Measurements from ENCODE around the gene PHTF1.

DNA sequence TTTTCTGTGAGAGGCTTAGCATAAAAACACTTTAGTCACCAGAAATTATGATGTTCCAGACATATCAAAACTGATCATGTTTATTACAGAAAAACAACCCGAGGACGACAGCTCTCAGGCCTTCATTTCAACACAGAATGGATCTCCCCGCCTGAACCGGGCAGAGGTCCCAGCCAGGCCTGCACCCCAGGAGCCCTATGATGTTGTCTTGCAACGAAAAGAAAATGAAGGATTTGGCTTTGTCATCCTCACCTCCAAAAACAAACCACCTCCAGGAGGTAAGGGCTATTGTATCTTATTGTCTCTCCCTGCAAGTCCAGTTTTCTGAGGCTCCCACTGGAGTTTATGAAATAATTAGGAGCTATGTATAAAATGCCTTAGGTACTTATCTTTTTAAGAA lies 105.5 kb downstream of the PHTF1 start:
- TF ChIP-seq, protein P1, sequence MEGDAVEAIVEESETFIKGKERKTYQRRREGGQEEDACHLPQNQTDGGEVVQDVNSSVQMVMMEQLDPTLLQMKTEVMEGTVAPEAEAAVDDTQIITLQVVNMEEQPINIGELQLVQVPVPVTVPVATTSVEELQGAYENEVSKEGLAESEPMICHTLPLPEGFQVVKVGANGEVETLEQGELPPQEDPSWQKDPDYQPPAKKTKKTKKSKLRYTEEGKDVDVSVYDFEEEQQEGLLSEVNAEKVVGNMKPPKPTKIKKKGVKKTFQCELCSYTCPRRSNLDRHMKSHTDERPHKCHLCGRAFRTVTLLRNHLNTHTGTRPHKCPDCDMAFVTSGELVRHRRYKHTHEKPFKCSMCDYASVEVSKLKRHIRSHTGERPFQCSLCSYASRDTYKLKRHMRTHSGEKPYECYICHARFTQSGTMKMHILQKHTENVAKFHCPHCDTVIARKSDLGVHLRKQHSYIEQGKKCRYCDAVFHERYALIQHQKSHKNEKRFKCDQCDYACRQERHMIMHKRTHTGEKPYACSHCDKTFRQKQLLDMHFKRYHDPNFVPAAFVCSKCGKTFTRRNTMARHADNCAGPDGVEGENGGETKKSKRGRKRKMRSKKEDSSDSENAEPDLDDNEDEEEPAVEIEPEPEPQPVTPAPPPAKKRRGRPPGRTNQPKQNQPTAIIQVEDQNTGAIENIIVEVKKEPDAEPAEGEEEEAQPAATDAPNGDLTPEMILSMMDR (IDR thresholded peaks at IDR 0.05; ENCODE audit: low read length), result no peak
- no peak for TF ChIP-seq EZH2 (IDR thresholded peaks at IDR 0.05; ENCODE audit: borderline replicate concordance, low read length)

Measured in OCI-LY1 (cell line).